Activated CD8-positive, alpha-beta T cell treated with anti-CD3 and anti-CD28 coated beads for 36 hours (primary cell): ENCODE measurements around the gene SEC22C. TPM values are rescaled to one million over a fixed set of nuclear protein-coding genes. Genes with fewer than 3 reads are reported as not detected.

Experiments used
- ATAC-seq: fragments of 200-7000 bp; cut with Tn5 transposase; one replicate; pipeline ENCODE4 v1.10.0; 2021; ENCODE audit warnings: mild to moderate bottlenecking, moderate library complexity
- CTCF ChIA-PET: fragments of 350-600 bp; sonication (Branson Sonifier 250); formaldehyde crosslinking; loops from one replicate; lab custom pipeline; 2021; ENCODE audit warnings: antibody characterized with exemption; lab: Charles Lee
- POLR2A ChIA-PET: fragments of 350-600 bp; sonication (Branson Sonifier 250); formaldehyde crosslinking; loops from one replicate; lab custom pipeline; 2021; ENCODE audit warnings: antibody characterized with exemption; lab: Charles Lee
- DNase-seq: peaks from one replicate; pipeline ENCODE4 v3.0.0-alpha.2; 2020
- H3K27ac Mint-ChIP-seq: one replicate; pipeline ENCODE4 v1.8.0; 2021; ENCODE audit warnings: mild to moderate bottlenecking, mixed read lengths
- H3K27me3 Mint-ChIP-seq: one replicate; pipeline ENCODE4 v1.8.0; 2021; ENCODE audit warnings: mixed read lengths
- H3K36me3 Mint-ChIP-seq: one replicate; pipeline ENCODE4 v1.8.0; 2021; ENCODE audit warnings: low read depth, mixed read lengths
- H3K4me1 Mint-ChIP-seq: one replicate; pipeline ENCODE4 v1.8.0; 2021; ENCODE audit warnings: low read depth, mixed read lengths
- H3K4me3 Mint-ChIP-seq: one replicate; pipeline ENCODE4 v1.8.0; 2021; ENCODE audit warnings: mild to moderate bottlenecking, moderate library complexity, mixed read lengths
- H3K9me3 Mint-ChIP-seq: one replicate; pipeline ENCODE4 v1.8.0; 2021; ENCODE audit warnings: mixed read lengths
- CTCF ChIP-seq: fragments of 200-600 bp; IDR thresholded peaks from one replicate; pipeline ENCODE4 v1.8.0; 2022; ENCODE audit warnings: antibody characterized with exemption, mild to moderate bottlenecking
- intact Hi-C: fragments of 100-400 bp; cut with micrococcal nuclease; formaldehyde crosslinking; loops from one replicate; pipeline ENCODE4 v1.10.0; 2022
- total RNA-seq, 2 experiments: library from RNA; stranded (reverse); gene quantifications; one replicate each; pipeline ENCODE4 v1.2.3, GENCODE V29; 2021

SEC22C gene
- total RNA-seq, 2 experiments from 2014 or later, result 35.0 to 35.7 TPM

GRCh38 chr3:42545284-42545900, 36.4 kb downstream of the SEC22C start:
- intact Hi-C loops, result no loop called here
- H3K4me1 Mint-ChIP-seq, result peaks cover 1% of the 10 kb centered on the region
- TF ChIP-seq CTCF, result no peak
- no peak for ATAC-seq
- H3K27ac Mint-ChIP-seq, result no peak overlapping the region
- ChIA-PET POLR2A (interaction anchor here (1.2 kb wide), 1 partner anchor 17 kb away, joined by 3 read pairs; no protein-coding TSS in a partner anchor), CTCF (interaction anchor here (0.9 to 9.9 kb wide), 5 partner anchors 9 to 298 kb away, joined by 3 to 90 read pairs (median 10); partner anchors contain the start of gene VIPR1)
- peaks cover 3% of the 10 kb centered on the region for H3K36me3 Mint-ChIP-seq
- no peak overlapping the region for H3K4me3 Mint-ChIP-seq
- H3K9me3 Mint-ChIP-seq, result no peaks in the 10 kb centered on the region
- no peaks in the 10 kb centered on the region for H3K27me3 Mint-ChIP-seq
- no peak for DNase-seq

GRCh38 chr3:42544492-42545283, 37.1 kb downstream of the SEC22C start:
- CTCF ChIA-PET, result interaction anchor here (1.4 to 9.9 kb wide), 3 partner anchors 22 to 297 kb away, joined by 3 to 90 read pairs (median 10); partner anchors contain the start of gene VIPR1
- Mint-ChIP-seq H3K9me3 (no peaks in the 10 kb centered on the region), H3K36me3 (peaks cover 3% of the 10 kb centered on the region), H3K4me1 (no peaks in the 10 kb centered on the region), H3K27me3 (no peaks in the 10 kb centered on the region), H3K4me3 (no peak overlapping the region), H3K27ac (no peak overlapping the region)
- POLR2A ChIA-PET, result interaction anchor here (1.2 kb wide), 1 partner anchor 17 kb away, joined by 3 read pairs; no protein-coding TSS in a partner anchor
- DNase-seq (no peak), ATAC-seq (no peak)
- intact Hi-C loops, result no loop called here
- no peak for TF ChIP-seq CTCF

GRCh38 chr3:42541079-42541478, 40.7 kb downstream of the SEC22C start:
- no peak for ATAC-seq
- ChIA-PET POLR2A (interaction anchor here (0.6 kb wide), 1 partner anchor 35 kb away, joined by 3 read pairs; no protein-coding TSS in a partner anchor), CTCF (interaction anchor here (1.1 to 9.5 kb wide), 7 partner anchors 7 to 294 kb away, joined by 3 to 111 read pairs (median 5); partner anchors contain the start of gene VIPR1)
- H3K4me1 Mint-ChIP-seq, result no peaks in the 10 kb centered on the region
- intact Hi-C loops, result no loop called here
- no peak for TF ChIP-seq CTCF
- no peak overlapping the region for H3K4me3 Mint-ChIP-seq
- DNase-seq, result no peak
- H3K27me3 Mint-ChIP-seq, result no peaks in the 10 kb centered on the region
- H3K9me3 Mint-ChIP-seq, result no peaks in the 10 kb centered on the region
- no peak overlapping the region for H3K27ac Mint-ChIP-seq
- H3K36me3 Mint-ChIP-seq, result no peaks in the 10 kb centered on the region

- intact Hi-C loops, result loop anchor here (5.0 to 10.0 kb wide), 2 partner anchors 38 to 295 kb away; partner anchors contain the start of gene VIPR1
- Mint-ChIP-seq H3K4me3 (no peak overlapping the region), H3K9me3 (no peaks in the 10 kb centered on the region), H3K36me3 (no peaks in the 10 kb centered on the region), H3K27me3 (no peaks in the 10 kb centered on the region), H3K27ac (no peak overlapping the region), H3K4me1 (no peaks in the 10 kb centered on the region)
- peak; percentile 77 for DNase-seq
- peak; percentile 88 for TF ChIP-seq CTCF
- CTCF ChIA-PET, result interaction anchor here (0.5 to 9.5 kb wide), 18 partner anchors 8 to 293 kb away, joined by 3 to 111 read pairs (median 4); partner anchors contain the start of gene VIPR1
- peak; percentile 79 for ATAC-seq
- POLR2A ChIA-PET, result interaction anchor here (0.6 to 1.0 kb wide), 2 partner anchors 36 to 61 kb away, joined by 3 to 4 read pairs; no protein-coding TSS in a partner anchor
These were observed 41.7 kb downstream of the SEC22C start for GRCh38 chr3:42539871-42540714.
